ENCODE measurements around the gene CFAP99.
"Not testable (repeated sequence)": the region's sequence is repeated elsewhere in the genome, so short reads cannot be mapped to it uniquely, and the experiment has no call there.

The CFAP99 gene

DNA sequence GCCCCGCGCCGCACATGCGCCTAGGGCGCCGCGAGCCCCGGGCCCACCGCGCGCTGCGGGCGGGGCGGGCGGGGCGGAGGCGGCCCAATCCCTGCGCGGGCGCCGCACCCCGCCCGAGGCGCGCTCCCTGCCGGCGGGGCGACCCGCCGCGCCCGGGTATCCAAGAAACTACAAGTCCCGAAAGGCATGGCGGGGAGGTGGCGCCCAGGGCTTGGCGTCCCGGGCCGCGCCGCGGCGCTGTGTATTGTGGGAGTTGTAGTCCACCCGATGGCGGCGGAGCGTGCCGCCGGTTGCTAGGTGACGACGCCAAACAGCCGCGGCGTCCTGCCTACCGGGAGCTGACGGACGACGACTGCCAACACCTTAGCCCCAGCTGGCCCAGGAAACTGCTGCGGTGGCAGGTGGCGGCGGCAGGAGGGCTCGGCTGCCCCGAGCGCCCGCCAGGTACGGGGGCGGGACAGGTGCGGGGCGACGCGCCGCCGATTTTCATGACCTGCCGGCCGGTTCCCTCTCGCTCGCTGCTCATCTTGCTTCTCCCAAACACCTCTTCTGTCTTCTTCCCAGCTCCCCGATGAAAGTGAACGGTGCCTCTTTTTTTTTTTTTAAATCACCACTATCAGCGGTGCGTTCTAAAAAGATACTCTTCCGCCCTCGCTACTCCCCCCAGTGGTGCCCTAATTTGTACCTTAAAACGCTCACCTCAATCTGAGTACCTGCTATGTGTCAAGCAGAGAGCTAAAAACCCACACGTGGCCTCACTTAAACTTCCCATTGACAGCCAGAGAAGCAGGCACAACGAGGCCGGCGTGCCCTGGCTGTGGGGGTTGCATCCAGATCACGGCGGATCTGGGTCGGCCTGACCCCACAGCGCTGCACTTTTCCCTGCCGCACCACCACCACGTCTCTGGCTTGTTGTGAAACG is at the start of gene CFAP99:
TSS of gene CFAP99 (plus strand) at position 306 of the 922 bp plus-strand sequence.
- peak; percentile 97 for DNase-seq (ENCODE audit: low read depth in 2 of 2)

DNA sequence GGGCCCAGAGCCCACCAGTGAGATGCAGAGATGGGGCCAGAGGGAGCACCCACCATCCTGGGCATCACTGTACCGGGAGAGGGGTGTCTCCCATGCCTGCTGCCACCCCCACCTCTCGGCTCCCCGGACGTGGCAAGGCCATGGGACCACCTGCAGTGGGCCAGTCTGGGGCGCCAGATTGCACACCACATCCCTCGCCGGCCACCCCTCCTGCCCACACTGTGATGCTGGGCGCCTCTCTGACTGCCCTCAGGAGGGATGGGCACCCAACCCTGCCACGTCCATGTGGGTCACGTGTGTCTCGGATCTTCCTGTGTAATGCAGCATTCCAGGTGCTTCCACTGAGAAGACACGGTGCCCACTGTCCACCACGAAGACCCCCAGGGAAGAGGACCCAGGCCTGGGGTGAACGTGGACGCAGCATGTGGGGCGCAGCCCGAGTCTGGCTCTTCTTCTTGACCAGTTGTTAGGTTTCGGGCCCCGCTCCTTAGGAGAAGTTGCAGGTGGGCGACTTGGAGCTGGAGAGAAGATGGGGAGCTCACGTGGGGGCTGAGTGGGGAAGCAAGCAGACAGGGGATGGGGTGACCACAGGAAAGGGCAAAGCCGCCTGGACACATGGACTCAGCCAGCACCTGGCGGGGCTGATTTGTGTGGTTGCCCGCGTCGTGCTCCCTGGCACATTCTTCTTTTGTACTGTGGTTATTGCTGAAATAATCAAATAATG is 48.0 kb upstream of the CFAP99 start:
- no peak for DNase-seq (ENCODE audit: low read depth in 2 of 2)

GRCh38 chr4:2371765-2372487 is 46.8 kb upstream of the CFAP99 start:
- DNase-seq (ENCODE audit: low read depth in 2 of 2) = no peak

- DNase-seq (ENCODE audit: low read depth in 2 of 2) = no peak
These were observed 46.2 kb upstream of the CFAP99 start for GRCh38 chr4:2372488-2373030.

DNA sequence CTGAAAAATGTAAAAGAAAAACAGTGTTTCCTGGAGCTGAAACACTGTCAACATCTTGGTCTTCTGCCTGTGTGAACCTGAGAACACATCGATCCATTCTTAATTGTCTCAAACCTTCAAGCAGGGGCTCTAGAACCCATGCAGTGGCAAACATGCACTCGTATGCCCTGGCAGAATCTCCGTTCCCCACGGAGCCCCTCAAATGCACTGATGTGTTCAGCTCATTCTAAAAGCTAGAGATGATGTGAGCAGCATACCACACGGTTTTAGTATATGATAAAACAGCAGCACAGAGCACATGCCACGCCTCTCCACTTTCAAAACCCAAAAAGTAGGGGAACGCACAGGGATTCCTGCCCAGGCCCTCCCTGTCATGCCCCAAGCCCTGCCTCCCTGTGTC is 45.2 kb upstream of the CFAP99 start:
- DNase-seq (ENCODE audit: low read depth in 2 of 2) = no peak

DNA sequence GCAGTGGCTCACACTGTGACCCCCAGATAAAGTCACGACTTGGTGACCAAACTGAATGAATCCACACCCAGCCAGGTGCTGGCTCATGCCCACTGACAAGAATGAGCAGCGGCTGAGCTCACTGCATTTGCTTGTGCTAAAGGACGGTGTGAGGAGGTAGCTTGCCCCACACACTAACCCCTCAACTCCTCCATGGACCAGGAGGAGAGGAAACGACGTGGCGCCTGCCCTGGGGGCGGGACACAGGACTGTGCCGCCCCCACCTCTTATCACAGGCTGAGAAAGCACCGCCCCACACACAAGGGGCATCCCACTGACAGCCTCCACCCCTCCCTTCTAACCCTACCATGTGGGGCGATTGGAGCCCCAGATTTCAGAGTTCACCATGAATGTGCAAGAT is 43.3 kb upstream of the CFAP99 start:
- no peak for DNase-seq (ENCODE audit: low read depth in 2 of 2)

DNA sequence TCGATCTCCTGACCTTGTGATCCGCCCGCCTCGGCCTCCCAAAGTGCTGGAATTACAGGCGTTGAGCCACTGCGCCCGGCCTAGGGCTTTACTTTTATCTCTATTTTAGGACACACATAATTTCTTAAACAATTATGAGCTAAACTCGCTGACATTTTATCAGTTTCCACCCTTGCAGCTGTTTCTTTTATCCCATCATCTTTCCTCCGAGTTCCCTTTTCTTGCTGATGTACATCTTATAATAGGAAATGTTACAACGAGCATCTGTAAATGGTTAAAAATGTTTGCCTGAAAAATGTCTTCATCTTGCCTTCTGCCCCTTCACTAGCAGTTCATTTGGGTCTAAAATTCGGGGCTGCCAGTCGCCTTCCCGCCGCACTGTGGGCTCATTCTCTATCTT is 41.5 kb upstream of the CFAP99 start:
- DNase-seq (ENCODE audit: low read depth in 2 of 2) = no peak

GRCh38 chr4:2378401-2378800 is 40.4 kb upstream of the CFAP99 start:
- no peak for DNase-seq (ENCODE audit: low read depth in 2 of 2)

DNA sequence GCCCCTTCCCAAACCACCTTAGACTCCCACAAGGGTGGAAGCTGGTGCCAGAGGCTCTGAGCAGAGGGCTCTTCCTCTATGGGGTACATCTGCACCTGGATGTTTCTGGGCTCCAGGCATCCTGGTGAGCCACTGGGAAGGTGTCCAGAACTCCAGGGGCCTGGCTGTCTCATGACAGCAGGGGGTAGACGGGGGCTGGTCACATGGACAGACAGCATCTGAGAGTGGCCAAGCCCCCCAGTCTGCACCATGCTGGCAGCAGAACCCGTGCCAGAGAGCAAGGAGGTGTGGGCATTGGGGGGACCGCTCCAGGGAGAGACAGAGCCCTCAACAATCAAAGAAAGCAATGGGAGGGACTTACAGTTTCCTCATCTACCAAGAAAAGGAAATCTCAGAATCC is 39.9 kb upstream of the CFAP99 start:
- no peak for DNase-seq (ENCODE audit: low read depth in 2 of 2)

GRCh38 chr4:2380589-2380988 is 38.2 kb upstream of the CFAP99 start:
- not testable (repeated sequence) for DNase-seq (ENCODE audit: low read depth in 2 of 2)

GRCh38 chr4:2382769-2383202 is 36.0 kb upstream of the CFAP99 start:
- DNase-seq (ENCODE audit: low read depth in 2 of 2) = not testable (repeated sequence)

DNA sequence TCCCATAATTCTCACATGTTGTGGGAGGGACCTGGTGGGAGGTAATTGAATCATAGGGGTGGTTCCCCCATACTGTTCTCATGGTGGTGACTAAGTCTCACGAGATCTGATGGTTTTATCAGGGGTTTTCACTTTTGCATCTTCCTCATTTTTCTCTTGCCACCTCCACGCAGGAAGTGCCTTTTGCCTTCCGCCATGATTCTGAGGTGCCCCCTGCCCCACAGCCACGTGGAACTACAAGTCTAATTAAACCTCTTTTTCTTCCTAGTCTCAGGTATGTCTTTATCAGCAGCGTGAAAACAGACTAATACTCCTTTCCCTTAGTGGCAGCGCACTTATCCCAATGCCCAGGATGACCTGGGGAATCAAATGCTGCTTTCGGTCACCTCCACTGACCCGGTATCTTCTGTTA is 35.5 kb upstream of the CFAP99 start:
- DNase-seq (ENCODE audit: low read depth in 2 of 2) = not testable (repeated sequence)

- DNase-seq (ENCODE audit: low read depth in 2 of 2) = no peak
These were observed 35.0 kb upstream of the CFAP99 start for GRCh38 chr4:2383760-2384159.

DNA sequence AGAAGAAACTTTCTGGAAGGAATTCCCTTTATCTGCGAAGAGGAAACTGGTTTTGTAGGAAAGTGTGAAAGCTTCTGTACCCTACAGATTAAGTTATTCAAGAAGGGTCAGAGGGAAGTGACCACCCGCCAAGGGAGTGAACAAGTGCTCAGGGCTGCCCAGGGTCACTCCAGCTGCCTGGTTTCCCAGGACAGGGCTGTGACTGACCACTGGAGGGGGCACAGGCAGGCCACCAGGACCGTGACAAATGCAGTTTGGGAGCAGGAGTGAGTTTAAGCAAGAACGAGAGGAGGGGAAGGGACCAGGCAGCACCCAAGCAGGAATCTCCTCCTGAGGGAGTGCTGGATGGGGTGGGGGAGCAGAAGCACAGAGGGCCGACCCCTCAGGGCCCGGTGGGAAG is 34.5 kb upstream of the CFAP99 start:
- DNase-seq (ENCODE audit: low read depth in 2 of 2) = no peak

DNA sequence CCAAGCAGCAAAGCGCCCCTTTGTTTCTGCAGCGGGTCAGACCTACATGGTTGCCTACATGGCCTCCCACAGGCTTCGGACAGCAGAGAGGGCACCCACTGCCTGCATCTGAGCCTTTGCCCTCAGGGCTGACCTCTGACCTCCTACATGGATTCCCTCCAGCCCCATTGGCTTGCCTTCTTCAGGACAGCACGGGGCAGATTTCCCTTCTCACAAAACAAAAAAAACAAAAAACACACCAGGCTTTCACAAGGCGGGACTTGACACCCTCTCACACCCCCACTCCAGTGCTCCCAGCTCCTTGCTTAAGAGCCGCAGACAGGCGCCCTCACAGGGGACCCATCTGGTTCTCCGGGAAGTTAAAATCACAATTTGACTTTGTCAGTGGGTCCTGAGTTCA is 33.2 kb upstream of the CFAP99 start:
- DNase-seq (ENCODE audit: low read depth in 2 of 2) = no peak

GRCh38 chr4:2386717-2387116 is 32.0 kb upstream of the CFAP99 start:
- no peak for DNase-seq (ENCODE audit: low read depth in 2 of 2)

- no peak for DNase-seq (ENCODE audit: low read depth in 2 of 2)
These were observed 31.5 kb upstream of the CFAP99 start for GRCh38 chr4:2387218-2387617.

- DNase-seq (ENCODE audit: low read depth in 2 of 2) = no peak
These were observed 30.9 kb upstream of the CFAP99 start for GRCh38 chr4:2387829-2388228.

DNA sequence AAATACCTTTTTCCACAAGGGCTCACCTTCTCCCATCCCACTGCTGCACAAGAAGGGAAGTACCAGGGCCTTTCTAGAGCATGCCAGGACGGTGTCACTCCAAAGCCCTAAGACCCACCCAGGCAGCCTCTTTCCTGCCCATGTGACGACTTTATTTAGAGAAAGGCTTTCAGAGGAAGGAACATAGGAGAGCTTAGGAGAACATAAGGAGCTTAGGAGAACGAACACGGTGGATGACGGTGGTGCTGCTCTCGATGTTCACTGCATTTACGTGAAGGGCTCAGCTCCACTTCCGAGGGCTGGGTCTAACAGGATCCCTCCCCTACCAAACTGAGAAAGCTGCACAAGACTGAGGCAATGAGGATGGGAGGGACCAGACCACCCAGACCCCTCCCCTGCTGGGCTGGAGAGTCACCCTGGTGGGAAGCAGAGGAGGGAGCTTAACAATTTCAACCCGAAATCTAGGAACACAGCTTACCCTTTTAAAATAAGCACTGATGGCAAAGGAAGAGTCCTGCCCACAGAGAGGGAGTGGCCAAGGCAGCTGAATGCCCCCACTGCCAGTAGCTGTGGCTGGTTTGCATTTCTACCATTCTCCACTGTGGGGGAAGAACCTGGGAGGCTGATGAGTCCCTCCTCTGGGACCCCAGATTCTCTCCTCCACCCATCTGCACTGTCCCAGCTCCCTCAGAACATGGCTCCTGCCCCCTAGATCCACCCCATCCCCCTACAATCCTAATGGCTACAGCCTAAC is 30.1 kb upstream of the CFAP99 start:
- no peak for DNase-seq (ENCODE audit: low read depth in 2 of 2)

DNA sequence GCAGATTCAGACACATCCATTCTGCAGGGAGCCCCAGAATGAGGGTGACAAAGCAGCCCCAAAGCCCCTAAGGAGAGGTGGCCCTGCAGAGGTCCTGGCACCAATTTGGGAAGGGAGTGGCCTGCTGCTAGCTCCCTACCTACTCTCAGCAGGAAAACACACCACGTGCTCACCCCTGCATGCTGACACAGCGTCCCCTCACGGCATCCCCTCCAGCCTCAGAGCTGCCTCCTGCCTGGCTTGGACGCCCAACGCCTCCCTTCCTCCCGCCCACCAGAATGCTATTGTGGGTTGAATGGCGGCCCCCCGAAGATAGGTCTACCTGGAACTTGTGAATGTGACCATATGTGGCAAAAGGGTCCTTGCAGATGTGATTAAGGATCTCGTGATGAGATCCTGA is 29.1 kb upstream of the CFAP99 start:
- no peak for DNase-seq (ENCODE audit: low read depth in 2 of 2)

- no peak for DNase-seq (ENCODE audit: low read depth in 2 of 2)
These were observed 28.6 kb upstream of the CFAP99 start for GRCh38 chr4:2390146-2390545.

Data from stimulated activated CD4-positive, alpha-beta T cell treated with anti-CD3 and anti-CD28 coated beads, Interleukin-12 subunit alpha, Interleukin-12 subunit beta, amount 100 ng/mL, for 24 hours (primary cell).